ENCODE measurements around the gene NR4A2.
A peak's percentile ranks its signal among the peaks of the same experiment; 100 is the strongest.

NR4A2 gene

DNA sequence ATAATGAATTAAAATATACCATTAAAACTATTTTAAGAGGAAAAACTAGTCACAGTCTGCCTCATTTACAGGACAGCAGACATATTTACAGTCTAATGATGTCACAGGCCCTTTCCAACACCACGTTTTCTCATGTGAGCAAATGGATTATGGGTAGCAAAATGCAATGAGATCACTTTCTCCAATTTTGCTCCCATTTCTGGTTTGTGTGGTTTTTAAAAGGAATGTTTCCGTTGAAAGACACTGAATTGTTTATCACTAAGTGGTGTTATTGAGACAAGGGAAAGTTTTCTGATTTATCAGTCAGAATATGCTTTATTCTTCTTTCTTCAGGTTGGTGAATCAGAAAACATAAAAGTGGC is 11.4 kb upstream of the NR4A2 start:
- TF ChIP-seq, protein P1, sequence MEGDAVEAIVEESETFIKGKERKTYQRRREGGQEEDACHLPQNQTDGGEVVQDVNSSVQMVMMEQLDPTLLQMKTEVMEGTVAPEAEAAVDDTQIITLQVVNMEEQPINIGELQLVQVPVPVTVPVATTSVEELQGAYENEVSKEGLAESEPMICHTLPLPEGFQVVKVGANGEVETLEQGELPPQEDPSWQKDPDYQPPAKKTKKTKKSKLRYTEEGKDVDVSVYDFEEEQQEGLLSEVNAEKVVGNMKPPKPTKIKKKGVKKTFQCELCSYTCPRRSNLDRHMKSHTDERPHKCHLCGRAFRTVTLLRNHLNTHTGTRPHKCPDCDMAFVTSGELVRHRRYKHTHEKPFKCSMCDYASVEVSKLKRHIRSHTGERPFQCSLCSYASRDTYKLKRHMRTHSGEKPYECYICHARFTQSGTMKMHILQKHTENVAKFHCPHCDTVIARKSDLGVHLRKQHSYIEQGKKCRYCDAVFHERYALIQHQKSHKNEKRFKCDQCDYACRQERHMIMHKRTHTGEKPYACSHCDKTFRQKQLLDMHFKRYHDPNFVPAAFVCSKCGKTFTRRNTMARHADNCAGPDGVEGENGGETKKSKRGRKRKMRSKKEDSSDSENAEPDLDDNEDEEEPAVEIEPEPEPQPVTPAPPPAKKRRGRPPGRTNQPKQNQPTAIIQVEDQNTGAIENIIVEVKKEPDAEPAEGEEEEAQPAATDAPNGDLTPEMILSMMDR (IDR thresholded peaks at IDR 0.05; ENCODE audit: low read depth, low read length), result no peak
- H3K4me3 ChIP-seq (ENCODE audit: low read depth, low read length), result no peak overlapping the region

DNA sequence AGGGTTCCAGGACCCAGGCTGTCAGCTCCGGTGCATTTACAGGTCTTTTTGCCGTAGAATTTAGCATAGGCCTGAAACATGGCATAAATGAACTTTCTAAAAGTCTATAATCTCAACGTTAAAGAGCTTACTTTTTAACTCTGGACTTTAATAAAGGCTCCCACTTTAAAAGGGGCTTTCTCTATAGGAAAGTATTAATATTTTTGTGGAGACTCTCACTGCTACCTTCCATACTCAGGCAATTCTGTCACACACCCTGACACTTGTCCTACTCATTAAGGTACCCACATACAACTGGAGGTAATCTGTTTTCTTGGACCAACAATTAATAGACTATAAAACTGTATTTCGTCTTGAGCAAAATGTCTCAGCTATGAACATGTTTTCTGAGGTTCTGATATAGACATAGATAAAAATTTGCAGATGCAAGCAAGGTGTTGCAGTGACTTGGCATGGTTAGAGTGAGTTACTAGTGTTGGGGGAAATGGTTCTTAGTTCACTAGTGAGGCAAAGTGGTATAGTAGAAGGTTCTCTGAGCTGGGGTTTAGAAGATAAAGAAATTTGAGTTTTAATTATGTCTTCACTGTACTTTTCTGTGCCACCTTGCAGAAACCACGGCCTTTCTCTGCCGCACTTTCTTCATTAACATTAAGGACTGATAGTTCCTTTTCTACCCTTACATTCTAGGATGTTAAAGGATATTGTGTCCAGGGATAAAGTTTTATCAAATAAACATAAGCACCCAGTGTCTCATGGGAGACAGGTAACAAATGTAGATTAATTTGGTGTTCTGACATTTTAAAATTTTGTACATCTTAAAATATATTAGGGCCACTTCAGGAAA is 10.8 kb upstream of the NR4A2 start:
- peak overlapping the region; percentile 70 for H3K4me3 ChIP-seq (ENCODE audit: low read depth, low read length)
- TF ChIP-seq, protein P1 (IDR thresholded peaks at IDR 0.05; ENCODE audit: low read depth, low read length), result no peak

DNA sequence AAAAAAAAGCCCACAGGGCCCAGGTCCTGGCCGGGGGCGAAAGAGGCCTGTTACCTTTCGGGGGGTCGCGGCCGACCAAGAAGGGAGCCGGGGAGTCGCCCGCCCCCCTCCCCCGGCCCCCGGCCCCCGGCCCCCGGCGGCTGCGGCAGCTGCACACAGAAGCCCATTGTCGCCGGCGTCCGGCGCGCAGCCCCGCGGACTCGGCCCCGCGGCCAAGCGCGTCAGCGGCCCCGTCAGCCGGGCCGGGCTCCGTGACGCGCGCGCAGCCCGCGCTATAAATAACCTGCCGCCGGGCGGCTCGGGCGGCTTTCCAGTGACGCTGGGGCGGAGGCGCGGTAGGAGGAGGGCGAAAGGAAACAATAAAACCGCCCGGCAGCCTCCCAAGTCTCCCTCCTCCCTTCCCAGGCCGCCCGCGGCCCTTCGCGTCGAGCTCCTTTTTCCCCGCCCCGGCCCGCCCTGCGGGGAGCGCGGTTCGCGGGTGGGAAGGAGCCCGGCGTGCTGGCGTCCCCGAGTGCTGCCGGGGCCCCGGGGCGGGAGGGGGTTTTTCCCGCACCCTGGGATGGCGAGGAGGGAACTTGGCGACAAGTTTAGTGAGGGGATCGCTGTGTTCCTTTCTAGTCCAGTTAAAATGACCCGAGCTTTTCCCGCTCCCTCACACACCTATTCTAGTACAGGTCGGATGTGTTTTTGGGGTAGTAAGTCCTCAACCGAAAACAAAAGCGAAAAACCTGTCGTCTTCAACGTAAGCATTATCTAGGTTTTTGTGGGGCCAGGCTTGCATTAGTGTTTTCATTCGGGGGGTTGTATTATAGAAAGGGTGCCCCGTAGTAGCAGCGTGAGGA is 10.0 kb upstream of the NR4A2 start:
- TF ChIP-seq, protein P1 (IDR thresholded peaks at IDR 0.05; ENCODE audit: low read depth, low read length), result no peak
- peak overlapping the region; percentile 70 for H3K4me3 ChIP-seq (ENCODE audit: low read depth, low read length)

DNA sequence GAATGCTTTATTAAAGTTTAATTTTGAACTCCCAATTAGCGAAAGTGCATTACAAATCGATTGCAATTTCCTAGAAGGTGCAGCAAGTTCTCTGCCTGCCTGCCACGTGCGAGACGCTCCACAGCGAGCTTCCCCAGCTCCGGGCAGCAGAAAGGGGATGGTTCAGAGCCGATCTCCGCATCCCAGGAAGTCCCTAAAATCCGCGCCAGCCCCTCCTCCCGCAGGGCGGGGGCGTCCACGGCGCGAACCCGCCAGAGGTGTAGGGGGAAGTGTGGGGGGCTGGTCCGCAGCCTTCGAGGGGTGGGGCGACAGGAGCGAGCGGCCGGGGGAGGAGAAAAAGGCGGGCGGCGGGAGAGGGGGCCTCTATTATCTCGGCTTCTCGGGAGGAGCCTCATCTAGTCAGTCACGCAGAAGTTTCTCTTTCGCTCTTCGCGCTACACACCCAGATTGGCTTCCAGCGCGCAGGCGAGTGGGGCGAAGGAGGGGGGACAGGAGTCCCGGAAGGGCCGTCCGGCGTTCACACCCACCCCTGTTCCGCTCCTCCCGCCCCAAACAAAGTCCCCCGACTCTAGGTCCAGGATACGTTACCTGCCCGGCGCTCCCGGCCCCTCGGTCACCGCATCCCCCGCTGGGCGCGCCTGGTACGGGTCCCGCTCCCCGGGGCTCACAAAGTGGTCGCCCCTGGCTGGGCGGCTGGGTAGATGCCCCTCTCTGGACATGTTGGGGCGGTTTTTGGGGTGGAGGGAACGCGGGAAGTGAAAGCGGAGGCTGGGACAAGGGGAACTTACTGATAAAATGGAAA is 9.1 kb upstream of the NR4A2 start:
- TF ChIP-seq, protein P1 (IDR thresholded peaks at IDR 0.05; ENCODE audit: low read depth, low read length), result no peak
- H3K4me3 ChIP-seq (ENCODE audit: low read depth, low read length), result peak overlapping the region; percentile 70

DNA sequence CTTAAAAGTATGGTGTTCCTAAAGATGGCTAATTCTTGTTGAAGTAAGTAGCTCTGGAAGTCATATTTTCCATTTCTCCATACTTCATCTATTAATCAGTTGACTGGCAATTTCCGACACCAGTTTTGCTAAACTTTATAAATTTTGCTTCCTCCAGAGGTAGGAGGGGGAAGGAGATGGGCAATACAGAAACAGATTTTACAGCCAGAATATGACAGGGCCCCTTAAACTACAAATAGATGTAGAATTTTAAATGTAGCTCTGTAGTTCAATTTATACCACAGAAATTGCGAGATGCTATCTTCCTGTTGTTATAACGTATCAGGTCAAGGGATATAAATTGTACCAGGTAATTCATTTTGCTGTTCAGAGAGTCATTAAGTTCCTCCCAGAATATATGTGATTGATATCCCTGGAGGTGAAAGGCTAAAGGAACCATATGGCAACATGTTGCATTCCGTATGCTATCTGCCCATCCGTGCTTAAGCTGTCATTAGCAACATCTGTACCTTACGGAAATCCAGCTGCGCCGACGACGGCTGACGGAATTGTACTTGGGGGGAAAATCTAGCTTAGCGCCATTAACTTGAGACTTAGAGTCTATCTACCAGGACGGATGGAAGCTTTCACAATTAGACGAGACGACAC is 8.4 kb upstream of the NR4A2 start:
- TF ChIP-seq, protein P1 (IDR thresholded peaks at IDR 0.05; ENCODE audit: low read depth, low read length), result no peak
- H3K4me3 ChIP-seq (ENCODE audit: low read depth, low read length), result peak overlapping the region; percentile 70

DNA sequence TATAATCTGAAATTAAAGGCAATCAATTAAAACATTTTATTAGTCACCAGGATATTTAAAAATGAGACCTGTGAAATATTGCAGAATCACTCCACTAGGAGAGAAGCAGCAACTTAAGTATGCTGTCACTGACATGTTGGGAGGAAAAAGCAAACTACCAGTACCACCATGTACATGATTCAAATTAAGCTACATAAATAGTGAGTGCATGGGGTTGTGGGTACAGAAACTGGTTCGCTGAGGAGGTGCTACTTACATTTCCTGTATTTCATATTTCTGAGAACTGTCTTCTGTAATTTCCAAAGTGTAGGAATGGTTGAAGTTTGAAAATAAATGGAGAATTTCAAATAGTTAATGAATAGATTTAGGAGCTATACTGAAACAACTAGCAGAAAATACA is 7.9 kb upstream of the NR4A2 start:
- TF ChIP-seq, protein P1 (IDR thresholded peaks at IDR 0.05; ENCODE audit: low read depth, low read length), result no peak
- H3K4me3 ChIP-seq (ENCODE audit: low read depth, low read length), result no peak overlapping the region
